GM13976 (cell line): ENCODE results near the gene SCML1.

Experiments
- DNase-seq: peaks from one replicate; pipeline ENCODE4 v3.0.0; 2012; ENCODE audit warnings: low spot score
- CTCF ChIP-seq: IDR thresholded peaks from 2 replicates; pipeline ENCODE4 v1.5.1; 2012; ENCODE audit warnings: borderline replicate concordance, mild to moderate bottlenecking; ENCODE audit not compliant: insufficient read depth; ENCODE audit errors: extremely low read depth, missing control alignments, control extremely low read depth
- in situ Hi-C: fragments of 300-500 bp; cut with MboI; formaldehyde crosslinking; loops from one replicate; pipeline ENCODE4 v1.12.0; 2022; ENCODE audit warnings: low sequenced_read_pairs, mixed read lengths, inconsistent platforms; ENCODE audit not compliant: unreplicated experiment

Gene SCML1

GRCh38 chrX:17744896-17745523 is 7.7 kb downstream of the SCML1 start:
- in situ Hi-C loops, result no loop called here
- no peak for TF ChIP-seq CTCF
- DNase-seq, result no peak

- DNase-seq, result no peak
- in situ Hi-C loops, result no loop called here
- no peak for TF ChIP-seq CTCF
Observed at GRCh38 chrX:17747692-17748091, 10.4 kb downstream of the SCML1 start.

GRCh38 chrX:17748684-17749083 is 11.4 kb downstream of the SCML1 start:
- in situ Hi-C loops, result no loop called here
- no peak for TF ChIP-seq CTCF
- DNase-seq, result no peak

- DNase-seq, result no peak
- in situ Hi-C loops, result no loop called here
- TF ChIP-seq CTCF, result no peak
Observed at GRCh38 chrX:17750436-17750835, 13.1 kb downstream of the SCML1 start.

GRCh38 chrX:17758382-17758781 is 21.1 kb downstream of the SCML1 start:
- in situ Hi-C loops, result no loop called here
- no peak for DNase-seq
- no peak for TF ChIP-seq CTCF

- DNase-seq, result no peak
- no peak for TF ChIP-seq CTCF
- in situ Hi-C loops, result no loop called here
Observed at GRCh38 chrX:17759990-17760389, 22.7 kb downstream of the SCML1 start.
